CD14-positive monocyte (primary cell): ENCODE measurements around the gene HSPA2. TPM values are rescaled to one million over a fixed set of nuclear protein-coding genes. Genes with fewer than 3 reads are reported as not detected.

Experiments
- DNase-seq, 3 donors: peaks; one replicate each; pipeline ENCODE4 v3.0.0-alpha.2; 2011 to 2022
- H2AFZ ChIP-seq: 2 replicates; pipeline ENCODE4 v1.6.0; 2012; ENCODE audit warnings: mild to moderate bottlenecking, low read depth, low read length, inconsistent platforms; ENCODE audit not compliant: insufficient read depth, poor library complexity, severe bottlenecking
- H3K27ac ChIP-seq, 2 donors: 1 replicate in 1 of 2; 2 replicates in 1 of 2; pipeline ENCODE4 v1.5.1; 2012 to 2013; ENCODE audit warnings: low read length in 2 of 2, control low read depth in 1 of 2, inconsistent platforms in 1 of 2, low read depth in 1 of 2, mild to moderate bottlenecking in 1 of 2
- H3K27me3 ChIP-seq, 2 donors: one replicate each; pipeline versions ENCODE4 v1.6.0 to v1.6.1; 2011 to 2013; ENCODE audit warnings: low read length in 2 of 2; ENCODE audit not compliant: control insufficient read depth in 2 of 2, insufficient read depth in 2 of 2
- H3K36me3 ChIP-seq, 2 donors: replicated peaks in 1 of 2; 1 replicate in 1 of 2; 2 replicates in 1 of 2; pipeline versions ENCODE4 v1.5.1 to v1.6.1; 2012 to 2013; ENCODE audit warnings: low read length in 2 of 2, control low read depth in 1 of 2, inconsistent platforms in 1 of 2, mild to moderate bottlenecking in 1 of 2; ENCODE audit not compliant: insufficient read depth in 2 of 2, control insufficient read depth in 1 of 2
- H3K4me1 ChIP-seq, 2 donors: 1 replicate in 1 of 2; 2 replicates in 1 of 2; pipeline versions ENCODE4 v1.5.1 to v1.6.1; 2012 to 2013; ENCODE audit warnings: low read length in 2 of 2, control low read depth in 1 of 2, inconsistent platforms in 1 of 2, mild to moderate bottlenecking in 1 of 2, moderate library complexity in 1 of 2; ENCODE audit not compliant: insufficient read depth in 2 of 2, control insufficient read depth in 1 of 2
- H3K4me2 ChIP-seq: replicated peaks from 2 replicates; pipeline ENCODE3; 2012; ENCODE audit warnings: low read length, moderate library complexity, mild to moderate bottlenecking; ENCODE audit not compliant: poor library complexity, severe bottlenecking; ENCODE audit errors: extremely low read depth
- H3K4me3 ChIP-seq, 3 experiments: fragments of 200-600 bp in 1 of 3; sonication (generic) in 1 of 3; replicated peaks in 1 of 3; 1 replicate in 2 of 3; 2 replicates in 1 of 3; pipeline ENCODE4 v1.5.1; 2011 to 2013; ENCODE audit warnings: low read length in 3 of 3, mild to moderate bottlenecking in 3 of 3, control low read depth in 2 of 3, low read depth in 2 of 3, inconsistent platforms in 1 of 3, moderate library complexity in 1 of 3
- H3K79me2 ChIP-seq: 2 replicates; pipeline ENCODE4 v1.6.0; 2012; ENCODE audit warnings: mild to moderate bottlenecking, control low read depth, inconsistent platforms, low read length, moderate library complexity; ENCODE audit not compliant: insufficient read depth
- H3K9ac ChIP-seq: 2 replicates; pipeline ENCODE4 v1.6.0; 2017; ENCODE audit warnings: low read length, mild to moderate bottlenecking; ENCODE audit not compliant: insufficient read depth, poor library complexity, severe bottlenecking
- H3K9me3 ChIP-seq, 2 donors: replicated peaks in 1 of 2; 1 replicate in 1 of 2; 2 replicates in 1 of 2; pipeline versions ENCODE4 v1.5.1 to v1.6.1; 2012 to 2013; ENCODE audit warnings: low read length in 2 of 2, control low read depth in 1 of 2; ENCODE audit not compliant: control insufficient read depth in 1 of 2, insufficient read depth in 1 of 2
- H4K20me1 ChIP-seq: 2 replicates; pipeline ENCODE4 v1.6.0; 2012; ENCODE audit warnings: mild to moderate bottlenecking, low read length, control low read depth, moderate library complexity; ENCODE audit not compliant: insufficient read depth
- H3K27ac Mint-ChIP-seq, 7 donors: one replicate each; pipeline ENCODE4 v1.8.0; 2020; ENCODE audit warnings: mild to moderate bottlenecking in 7 of 7, mixed read lengths in 7 of 7, moderate library complexity in 6 of 7, inconsistent platforms in 2 of 7
- H3K27me3 Mint-ChIP-seq, 3 donors: one replicate each; pipeline ENCODE4 v1.8.0; 2021 to 2022; ENCODE audit warnings: low read depth in 3 of 3, mild to moderate bottlenecking in 3 of 3, mixed read lengths in 3 of 3, moderate library complexity in 3 of 3, inconsistent platforms in 1 of 3
- H3K36me3 Mint-ChIP-seq, 2 donors: one replicate each; pipeline ENCODE4 v1.8.0; 2020; ENCODE audit warnings: mixed read lengths in 2 of 2, inconsistent platforms in 1 of 2, mild to moderate bottlenecking in 1 of 2
- H3K4me1 Mint-ChIP-seq: one replicate; pipeline ENCODE4 v1.8.0; 2020; ENCODE audit warnings: mild to moderate bottlenecking, mixed read lengths
- H3K4me3 Mint-ChIP-seq, 2 donors: one replicate each; pipeline ENCODE4 v1.8.0; 2020; ENCODE audit warnings: mild to moderate bottlenecking in 2 of 2, mixed read lengths in 2 of 2, moderate library complexity in 1 of 2
- H3K9me3 Mint-ChIP-seq, 7 donors: one replicate each; pipeline ENCODE4 v1.8.0; 2020 to 2022; ENCODE audit warnings: mixed read lengths in 7 of 7, mild to moderate bottlenecking in 6 of 7, moderate library complexity in 6 of 7, inconsistent platforms in 2 of 7
- CTCF ChIP-seq: fragments of 200-600 bp; IDR thresholded peaks from one replicate; pipeline ENCODE4 v1.8.0; 2022; ENCODE audit warnings: antibody characterized with exemption, mild to moderate bottlenecking
- WGBS: methylation state at CpG from one replicate; pipeline ENCODE4 v1.1.5; 2013; ENCODE audit warnings: missing lambda C conversion rate; ENCODE audit not compliant: insufficient coverage; 5-methylcytosine and 5-hydroxymethylcytosine counted together
- intact Hi-C, 2 donors: fragments of 100-400 bp; cut with micrococcal nuclease; formaldehyde crosslinking; loops; one replicate each; pipeline versions ENCODE4 v1.15.0 to v1.15.1; 2023
- polyA minus RNA-seq: library from RNA; depleted of rRNA, polyadenylated mRNA; stranded (reverse); fragments of >200 nt; gene quantifications from 2 replicates; pipeline ENCODE4 v1.2.3, GENCODE V29; 2012
- polyA plus RNA-seq, 3 donors: library from polyadenylated mRNA; depleted of rRNA in 1 of 3; unstranded in 2 of 3; stranded (reverse) in 1 of 3; fragments of 300-500 nt in 2 of 3; fragments of >200 nt in 1 of 3; fragmentation: Illumina TruSeq in 2 of 3; gene quantifications; 1 replicate in 2 of 3; 2 replicates in 1 of 3; pipeline ENCODE4 v1.2.3, GENCODE V29; 2012 to 2021
- total RNA-seq, 12 experiments: library from RNA in 1 of 12; stranded (reverse) in 1 of 12; fragments of 120-200 nt in 1 of 12; gene quantifications; one replicate each; pipeline ENCODE4 v1.2.4 and lab custom pipeline; 2013 to 2026; ENCODE audit warnings: mixed read lengths in 6 of 12, inconsistent platforms in 1 of 12

The HSPA2 gene
- 0.54 TPM for total RNA-seq (2013)
- under 1 TPM in 2 of 3 donors, not detected in 1; 0.17 to 0.41 TPM for polyA plus RNA-seq
- 2.4 and 4.1 TPM in 2 replicates for polyA minus RNA-seq
- 26.2 to 395 (median 83.9) reads per million in 11 experiments for total RNA-seq (lab: John Stamatoyannopoulos, UW)

GRCh38 chr14:64540208-64541202 lies at the start of gene HSPA2:
HSPA2 (plus strand) TSS chr14:64540741; CDS start chr14:64540850, 109 bp downstream.
- Histone ChIP-seq H3K27ac (no peak within 1 kb of the TSS), H3K9ac (peak within 1 kb of the TSS; percentile 24), H3K4me2 (peak within 1 kb of the TSS; percentile 92), H2AFZ (peak within 1 kb of the TSS; percentile 83), H3K27me3 (peaks cover 41 to 55% of the 10 kb centered on the region in 2 donors), H3K4me3 (peak within 1 kb of the TSS; percentile 42 to 86 (median 67)), H3K4me1 (peaks cover 27 to 33% of the 10 kb centered on the region in 2 donors), H3K9me3 (peaks cover 17 to 24% of the 10 kb centered on the region in 2 donors), H4K20me1 (no peaks in the 10 kb centered on the region), H3K36me3 (no peaks in the 10 kb centered on the region), H3K79me2 (no peaks in the 10 kb centered on the region)
- Mint-ChIP-seq H3K4me1 (peaks cover 35% of the 10 kb centered on the region), H3K36me3 (peaks cover 16 to 18% of the 10 kb centered on the region in 2 donors), H3K27me3 (peaks cover 51 to 71% (median 57%) of the 10 kb centered on the region in 3 donors), H3K4me3 (peak within 1 kb of the TSS; percentile 97 to 99), H3K27ac (peak within 1 kb of the TSS; percentile 67 to 93 (median 80)), H3K9me3 (peaks cover 20 to 39% (median 25%) of the 10 kb centered on the region in 7 donors)
- 5% methylated on average over 78 of the region's 79 CpGs for WGBS
- TF ChIP-seq CTCF, result peak; percentile 69
- intact Hi-C loops, result loop anchor here (5.0 to 10.0 kb wide), 3 partner anchors 33 to 444 kb away; partner anchors contain the start of gene FNTB (in 1 of the 2)
- peak; percentile 97 to 98 (median 97) for DNase-seq

DNA sequence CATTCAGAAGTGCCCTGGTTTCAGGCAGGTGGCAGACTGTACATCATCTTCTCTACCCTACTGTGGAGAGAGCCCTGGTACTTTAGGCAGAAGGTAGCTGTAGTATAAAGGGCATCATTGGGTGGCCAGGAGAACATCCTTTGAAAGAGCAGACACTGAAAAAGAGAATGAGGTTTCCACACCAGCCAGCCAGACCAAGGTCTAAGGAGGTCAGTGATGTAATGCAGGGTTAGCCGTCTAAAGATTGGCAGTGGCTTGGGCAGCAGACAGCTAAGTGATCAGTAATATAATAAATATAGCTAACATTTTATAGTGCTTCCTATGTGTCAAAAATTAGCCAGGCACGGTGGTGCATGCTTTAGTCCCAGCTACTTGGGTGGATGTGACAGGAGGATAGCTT lies 48.9 kb upstream of the HSPA2 start:
- intact Hi-C loops, result no loop called here
- Histone ChIP-seq H3K9me3 (no peaks in the 10 kb centered on the region), H3K9ac (no peak overlapping the region), H3K27ac (no peak overlapping the region), H2AFZ (no peak overlapping the region), H3K4me1 (no peaks in the 10 kb centered on the region), H3K4me3 (no peak overlapping the region), H4K20me1 (no peaks in the 10 kb centered on the region), H3K27me3 (no peaks in the 10 kb centered on the region), H3K79me2 (no peaks in the 10 kb centered on the region), H3K36me3 (peaks cover 22 to 50% of the 10 kb centered on the region in 2 donors), H3K4me2 (no peak overlapping the region)
- no peaks in the 10 kb centered on the region for H3K4me1 Mint-ChIP-seq
- no peaks in the 10 kb centered on the region for H3K27me3 Mint-ChIP-seq
- TF ChIP-seq CTCF, result no peak
- no peak for DNase-seq
- H3K4me3 Mint-ChIP-seq, result no peak overlapping the region
- no peak overlapping the region for H3K27ac Mint-ChIP-seq
- H3K36me3 Mint-ChIP-seq, result peaks cover 40 to 45% of the 10 kb centered on the region in 2 donors
- WGBS, result no CpG with 5 or more reads among the region's 2 CpGs
- H3K9me3 Mint-ChIP-seq, result no peaks in the 10 kb centered on the region
